ENCODE measurements around the gene EIPR1. TPM values are rescaled to one million over a fixed set of nuclear protein-coding genes. Genes with fewer than 3 reads are reported as not detected.

EIPR1 gene
- total RNA-seq, 1 donor from 2014 or later, result 27.9 TPM

GRCh38 chr2:3210257-3210656, 167.4 kb downstream of the EIPR1 start:
- no peak overlapping the region for H3K4me3 Mint-ChIP-seq
- DNase-seq (ENCODE audit: low spot score in 2 of 2, unreplicated experiment in 2 of 2), result no peak
- no peak for TF ChIP-seq CTCF (IDR thresholded peaks at IDR 0.05; ENCODE audit: unreplicated experiment)
- H3K27me3 Mint-ChIP-seq (ENCODE audit: low read depth), result no peaks in the 10 kb centered on the region
- H3K27ac Mint-ChIP-seq, result no peak overlapping the region
- H3K4me1 Mint-ChIP-seq, result no peaks in the 10 kb centered on the region
- H3K9me3 Mint-ChIP-seq, result no peaks in the 10 kb centered on the region
- H3K36me3 Mint-ChIP-seq, result peaks cover 10% of the 10 kb centered on the region

- no peaks in the 10 kb centered on the region for H3K9me3 Mint-ChIP-seq
- no peak for DNase-seq (ENCODE audit: low spot score in 2 of 2, unreplicated experiment in 2 of 2)
- no peak overlapping the region for H3K27ac Mint-ChIP-seq
- no peaks in the 10 kb centered on the region for H3K4me1 Mint-ChIP-seq
- peaks cover 11% of the 10 kb centered on the region for H3K36me3 Mint-ChIP-seq
- no peaks in the 10 kb centered on the region for H3K27me3 Mint-ChIP-seq (ENCODE audit: low read depth)
- H3K4me3 Mint-ChIP-seq, result no peak overlapping the region
- TF ChIP-seq CTCF (IDR thresholded peaks at IDR 0.05; ENCODE audit: unreplicated experiment), result no peak
Observed at GRCh38 chr2:3209258-3209657, 168.4 kb downstream of the EIPR1 start.

- no peaks in the 10 kb centered on the region for H3K9me3 Mint-ChIP-seq
- TF ChIP-seq CTCF (IDR thresholded peaks at IDR 0.05; ENCODE audit: unreplicated experiment), result no peak
- H3K27ac Mint-ChIP-seq, result no peak overlapping the region
- no peak overlapping the region for H3K4me3 Mint-ChIP-seq
- H3K4me1 Mint-ChIP-seq, result no peaks in the 10 kb centered on the region
- no peak for DNase-seq (ENCODE audit: low spot score in 2 of 2, unreplicated experiment in 2 of 2)
- no peaks in the 10 kb centered on the region for H3K27me3 Mint-ChIP-seq (ENCODE audit: low read depth)
- peaks cover 11% of the 10 kb centered on the region for H3K36me3 Mint-ChIP-seq
Observed at GRCh38 chr2:3208591-3208990, 169.0 kb downstream of the EIPR1 start.

GRCh38 chr2:3208179-3208578, 169.4 kb downstream of the EIPR1 start:
- Mint-ChIP-seq H3K9me3 (no peaks in the 10 kb centered on the region), H3K4me3 (no peak overlapping the region), H3K4me1 (no peaks in the 10 kb centered on the region), H3K36me3 (peaks cover 13% of the 10 kb centered on the region), H3K27me3 (ENCODE audit: low read depth) (no peaks in the 10 kb centered on the region), H3K27ac (no peak overlapping the region)
- no peak for TF ChIP-seq CTCF (IDR thresholded peaks at IDR 0.05; ENCODE audit: unreplicated experiment)
- no peak for DNase-seq (ENCODE audit: low spot score in 2 of 2, unreplicated experiment in 2 of 2)

DNA sequence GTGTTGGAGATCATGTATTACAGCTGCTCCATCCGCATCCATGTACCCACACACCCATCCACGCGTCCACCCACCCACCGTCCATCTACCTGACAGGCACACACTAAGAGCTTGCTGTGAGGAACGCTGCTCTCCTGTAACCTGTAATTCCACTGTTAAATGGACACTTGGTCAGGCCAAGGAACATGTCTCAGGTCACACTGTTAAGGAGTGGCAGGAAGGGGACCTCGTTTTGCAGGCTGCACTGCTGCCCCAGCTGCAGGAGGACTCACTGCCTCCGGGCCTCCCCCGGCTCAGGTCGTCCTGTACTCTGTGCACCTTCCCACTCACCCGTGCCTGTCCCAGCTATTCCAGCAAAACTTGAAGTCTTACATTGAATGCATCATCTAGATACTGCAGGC, 170.5 kb downstream of the EIPR1 start:
- no peak for DNase-seq (ENCODE audit: low spot score in 2 of 2, unreplicated experiment in 2 of 2)
- no peaks in the 10 kb centered on the region for H3K9me3 Mint-ChIP-seq
- H3K4me3 Mint-ChIP-seq, result no peak overlapping the region
- H3K27ac Mint-ChIP-seq, result no peak overlapping the region
- peaks cover 10% of the 10 kb centered on the region for H3K36me3 Mint-ChIP-seq
- H3K27me3 Mint-ChIP-seq (ENCODE audit: low read depth), result no peaks in the 10 kb centered on the region
- TF ChIP-seq CTCF (IDR thresholded peaks at IDR 0.05; ENCODE audit: unreplicated experiment), result no peak
- no peaks in the 10 kb centered on the region for H3K4me1 Mint-ChIP-seq

GRCh38 chr2:3205845-3206244, 171.8 kb downstream of the EIPR1 start:
- Mint-ChIP-seq H3K27me3 (ENCODE audit: low read depth) (no peaks in the 10 kb centered on the region), H3K9me3 (no peaks in the 10 kb centered on the region), H3K27ac (no peak overlapping the region), H3K4me3 (no peak overlapping the region), H3K4me1 (no peaks in the 10 kb centered on the region), H3K36me3 (peaks cover 10% of the 10 kb centered on the region)
- no peak for TF ChIP-seq CTCF (IDR thresholded peaks at IDR 0.05; ENCODE audit: unreplicated experiment)
- no peak for DNase-seq (ENCODE audit: low spot score in 2 of 2, unreplicated experiment in 2 of 2)

Data from mesothelial cell of epicardium (in vitro differentiated cells).